ENCODE data around the gene ZCCHC14. TPM values are rescaled to one million over a fixed set of nuclear protein-coding genes. Genes with fewer than 3 reads are reported as not detected.
"Not testable (repeated sequence)": the region's sequence is repeated elsewhere in the genome, so short reads cannot be mapped to it uniquely, and the experiment has no call there.

ZCCHC14 gene
- total RNA-seq, 1 donor from 2014 or later: 28.4 TPM

DNA sequence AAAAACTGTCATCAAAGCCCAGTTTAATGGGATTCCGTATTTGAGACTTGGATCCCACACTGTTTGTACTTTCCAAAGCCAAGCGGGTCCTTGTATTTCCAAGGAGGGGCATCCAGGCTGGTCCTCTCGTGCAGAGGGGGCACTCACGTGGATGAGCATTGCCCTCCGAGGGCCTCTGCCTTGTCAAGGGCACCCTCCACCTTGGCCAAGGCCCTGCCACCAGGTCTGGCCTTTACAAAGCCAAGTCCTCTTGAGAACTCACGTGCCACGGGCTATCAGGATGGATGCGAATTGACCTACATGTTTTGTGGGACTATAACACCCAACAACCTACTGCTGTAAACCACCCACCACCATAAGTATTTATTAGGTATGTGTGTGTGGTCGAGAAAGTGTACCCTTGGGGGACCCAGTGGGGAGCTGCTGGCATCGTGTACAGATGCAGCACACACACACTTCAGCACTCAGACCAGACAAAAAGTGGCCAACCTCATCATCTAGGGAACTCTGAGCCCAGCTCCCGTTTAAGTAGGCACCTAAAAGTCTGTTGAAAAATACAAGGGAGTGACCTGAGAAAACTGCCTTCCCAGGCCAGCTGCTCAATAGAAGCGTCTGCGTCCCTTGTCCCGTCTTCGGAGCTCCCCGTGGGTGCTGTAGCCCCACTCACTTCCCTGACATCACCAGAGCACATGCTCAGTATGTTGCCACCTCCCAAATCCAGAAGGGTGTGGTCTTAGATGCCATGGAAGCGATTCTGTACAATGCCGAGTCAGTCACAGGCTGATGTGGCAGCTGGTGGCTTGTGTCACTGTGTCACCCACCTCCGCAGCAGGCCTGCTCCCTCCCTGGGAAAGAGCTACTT lies 87.8 kb downstream of the ZCCHC14 start:
- DNase-seq (ENCODE audit: low spot score) (peak; percentile 46), ATAC-seq (peak; percentile 17)

GRCh38 chr16:87395181-87395842 lies 97.5 kb downstream of the ZCCHC14 start:
- intact Hi-C loops (cut with DNase I): loop anchor here (10.0 kb wide), 1 partner anchor 239 kb away; no protein-coding TSS in a partner anchor
- peak; percentile 12 for DNase-seq (ENCODE audit: low spot score)

More for the DNA sequence above, 87.8 kb downstream of the ZCCHC14 start:
- intact Hi-C loops (cut with DNase I): no loop called here

DNA sequence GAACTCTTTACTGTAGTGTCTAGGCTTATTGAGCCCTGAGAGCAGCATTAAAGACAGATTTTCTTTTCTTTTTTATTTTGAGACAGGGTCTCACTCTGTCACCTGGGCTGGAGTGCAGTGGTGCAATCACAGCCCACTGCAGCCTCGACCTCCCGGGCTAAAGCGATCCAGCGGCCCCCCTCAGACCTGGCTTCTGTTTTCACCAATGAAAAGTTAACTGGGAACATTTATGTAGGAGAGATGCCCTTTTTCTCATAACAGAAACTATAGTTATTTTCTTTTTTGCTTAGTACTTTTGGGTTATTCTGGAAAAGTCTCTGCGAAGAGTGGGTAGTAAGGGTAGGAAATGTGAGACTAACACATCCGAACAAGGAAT lies 99.2 kb downstream of the ZCCHC14 start:
- ATAC-seq (no peak), DNase-seq (ENCODE audit: low spot score) (peak; percentile 52)
- intact Hi-C loops (cut with DNase I): loop anchor here (10.0 kb wide), 1 partner anchor 241 kb away; no protein-coding TSS in a partner anchor

More at GRCh38 chr16:87395181-87395842, 97.5 kb downstream of the ZCCHC14 start:
- no peak for ATAC-seq

GRCh38 chr16:87392821-87393679 lies 99.8 kb downstream of the ZCCHC14 start:
- DNase-seq (ENCODE audit: low spot score) (peak; percentile 78), ATAC-seq (no peak)
- intact Hi-C loops (cut with DNase I): loop anchor here (10.0 kb wide), 1 partner anchor 242 kb away; no protein-coding TSS in a partner anchor

GRCh38 chr16:87391950-87392820 lies 100.6 kb downstream of the ZCCHC14 start, which contains the start of gene MAP1LC3B:
MAP1LC3B (plus strand) TSS chr16:87392336; CDS start chr16:87392428, 92 bp downstream.
- intact Hi-C loops (cut with DNase I): loop anchor here (10.0 kb wide), 1 partner anchor 243 kb away; no protein-coding TSS in a partner anchor
- ATAC-seq (peak; percentile 92), DNase-seq (ENCODE audit: low spot score) (peak; percentile 98)

DNA sequence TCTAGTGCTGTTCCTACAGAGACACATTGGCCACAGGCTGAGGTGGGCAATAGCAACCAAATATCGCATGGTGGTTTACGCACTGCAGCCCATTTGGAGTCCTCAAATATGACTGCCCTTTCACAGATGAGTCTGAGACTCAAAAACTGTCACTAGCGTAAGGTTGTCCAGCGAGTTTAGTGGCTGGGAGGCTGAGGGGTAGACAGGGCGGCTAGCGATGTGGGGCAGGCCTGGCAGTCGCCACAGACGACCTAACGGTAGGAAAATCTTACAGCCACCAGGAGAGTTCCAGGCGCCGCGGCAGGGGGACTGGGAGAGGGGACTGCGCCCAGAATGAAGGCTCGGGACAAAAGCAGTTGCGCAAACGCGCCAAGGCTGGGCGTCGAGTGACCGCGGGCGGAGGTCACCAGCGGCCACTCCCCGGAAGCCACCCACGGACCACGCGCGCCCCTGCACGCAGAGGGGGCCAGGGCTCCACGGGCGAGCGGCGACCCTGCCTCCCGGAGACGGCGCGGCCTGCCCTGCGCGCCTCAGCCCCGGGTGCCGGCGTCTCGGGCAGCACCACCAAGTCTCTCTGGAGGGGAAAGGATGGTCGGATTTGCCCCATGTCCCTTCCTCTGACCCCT lies 101.4 kb downstream of the ZCCHC14 start:
- intact Hi-C loops (cut with DNase I): loop anchor here (10.0 kb wide), 1 partner anchor 243 kb away; no protein-coding TSS in a partner anchor
- DNase-seq (ENCODE audit: low spot score) (peak; percentile 88), ATAC-seq (peak; percentile 25)

DNA sequence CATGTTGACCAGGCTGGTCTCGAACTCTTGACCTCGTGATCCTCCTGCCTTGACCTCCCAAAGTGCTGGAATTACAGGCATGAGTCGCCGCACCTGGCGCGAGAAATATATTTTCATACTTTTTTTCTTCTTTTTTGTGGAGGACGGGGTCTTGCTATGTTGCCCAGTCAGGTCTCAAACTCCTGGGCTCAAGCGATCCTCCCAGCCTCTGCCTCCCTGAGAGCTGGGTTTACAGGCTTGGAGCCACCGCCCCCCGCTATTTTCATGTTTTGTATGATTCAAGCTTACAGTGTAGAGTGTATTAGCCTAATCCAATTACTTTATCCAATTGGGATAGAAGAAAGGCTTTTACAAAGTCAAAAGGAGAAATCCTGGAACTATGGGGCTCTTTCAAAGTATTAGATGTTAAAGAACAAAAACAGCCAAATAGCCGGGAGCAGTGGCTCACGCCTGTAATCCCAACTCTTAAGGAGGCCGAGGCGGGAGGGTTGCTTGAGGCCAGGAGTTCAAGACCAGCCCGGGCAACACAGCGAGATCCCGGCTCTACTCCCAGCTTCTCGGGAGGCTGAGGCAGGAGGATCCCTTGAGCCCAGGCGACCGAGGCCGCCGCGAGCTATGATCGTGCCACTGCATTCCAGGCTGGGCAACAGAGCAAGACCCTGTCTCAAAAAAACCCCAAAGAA lies 102.0 kb downstream of the ZCCHC14 start:
- peak; percentile 61 for DNase-seq (ENCODE audit: low spot score)
- ATAC-seq: no peak
- intact Hi-C loops (cut with DNase I): loop anchor here (10.0 kb wide), 1 partner anchor 244 kb away; no protein-coding TSS in a partner anchor

DNA sequence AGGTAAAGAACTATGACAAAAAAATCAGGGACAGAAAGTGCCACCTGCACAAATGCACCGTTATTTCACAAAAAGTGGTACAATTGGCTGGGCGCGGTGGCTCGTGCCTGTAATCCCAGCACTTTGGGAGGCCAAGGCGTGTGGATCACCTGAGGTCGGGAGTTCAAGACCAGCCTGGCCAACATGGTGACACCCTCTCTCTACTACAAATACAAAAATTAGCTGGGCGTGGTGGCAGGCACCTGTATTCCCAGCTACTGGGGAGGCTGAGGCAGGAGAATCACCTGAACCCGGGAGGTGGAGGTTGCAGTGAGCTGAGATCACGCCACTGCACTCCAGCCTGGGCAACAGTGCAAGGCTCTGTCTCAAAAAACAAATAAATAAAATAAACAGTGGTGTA lies 102.9 kb downstream of the ZCCHC14 start:
- DNase-seq (ENCODE audit: low spot score): peak; percentile 48
- not testable (repeated sequence) for ATAC-seq
- intact Hi-C loops (cut with DNase I): loop anchor here (10.0 kb wide), 1 partner anchor 245 kb away; no protein-coding TSS in a partner anchor

GRCh38 chr16:87389245-87389644 lies 103.6 kb downstream of the ZCCHC14 start:
- intact Hi-C loops (cut with DNase I): no loop called here
- DNase-seq (ENCODE audit: low spot score) (no peak), ATAC-seq (no peak)

- ATAC-seq (no peak), DNase-seq (ENCODE audit: low spot score) (no peak)
- intact Hi-C loops (cut with DNase I): no loop called here
These were observed 104.0 kb downstream of the ZCCHC14 start for GRCh38 chr16:87388818-87389134.

GRCh38 chr16:87387942-87388817 lies 104.6 kb downstream of the ZCCHC14 start:
- intact Hi-C loops (cut with DNase I): no loop called here
- ATAC-seq: peak; percentile 90

GRCh38 chr16:87384875-87385167 lies 108.0 kb downstream of the ZCCHC14 start:
- DNase-seq (ENCODE audit: low spot score): peak; percentile 63
- intact Hi-C loops (cut with DNase I); ATAC-seq: not testable (repeated sequence)

More at GRCh38 chr16:87387942-87388817, 104.6 kb downstream of the ZCCHC14 start:
- DNase-seq (ENCODE audit: low spot score): peak; percentile 93

GRCh38 chr16:87384162-87384874 lies 108.5 kb downstream of the ZCCHC14 start:
- peak; percentile 77 for DNase-seq (ENCODE audit: low spot score)
- intact Hi-C loops (cut with DNase I): no loop called here
- ATAC-seq: peak; percentile 23

DNA sequence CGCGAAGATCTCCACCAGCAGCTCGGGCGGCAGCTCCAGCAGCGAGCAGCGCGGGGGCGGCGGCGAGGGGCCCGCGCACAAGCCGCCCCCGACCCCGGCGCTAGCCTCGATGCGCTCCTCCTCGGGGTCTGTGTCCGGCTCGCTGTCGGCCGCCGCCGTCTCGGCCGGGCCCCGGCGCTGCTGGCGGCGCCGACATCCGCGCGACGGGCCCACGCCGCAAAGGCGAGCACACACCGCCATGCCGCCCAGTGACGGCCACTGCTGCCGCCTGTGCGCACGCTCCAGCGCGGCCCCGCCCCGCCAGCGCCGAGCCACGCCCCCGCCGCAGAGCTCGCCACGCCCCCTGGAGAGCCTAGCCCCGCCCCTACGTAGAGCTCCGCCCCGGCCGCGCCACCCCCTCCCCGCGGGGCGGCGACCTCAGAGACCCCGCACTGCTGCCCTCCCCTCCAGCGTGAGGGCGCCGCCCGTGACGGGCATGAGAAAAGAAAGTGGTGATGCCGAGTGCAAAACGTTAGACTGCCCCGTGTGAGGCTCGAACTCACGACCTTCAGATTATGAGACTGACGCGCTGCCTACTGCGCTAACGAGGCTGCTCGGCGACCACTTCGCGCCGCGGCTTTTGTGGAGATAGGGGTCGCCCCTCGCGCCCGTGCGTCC lies 109.2 kb downstream of the ZCCHC14 start, which contains the start of gene FBXO31:
TSS of gene FBXO31 (minus strand) at position 272 of the 657 bp plus-strand sequence. CDS start at position 240, 32 bp downstream.
- intact Hi-C loops (cut with DNase I): no loop called here
- ATAC-seq (peak; percentile 84), DNase-seq (ENCODE audit: low spot score) (peak; percentile 94)
